Neural progenitor cell (in vitro differentiated cells): ENCODE results near the gene CLPTM1.

Experiments
- CTCF ChIP-seq: fragments of 200-600 bp; sonication (generic); IDR thresholded peaks from 2 replicates; pipeline ENCODE4 v1.5.1; 2017; ENCODE audit warnings: antibody characterized with exemption, mild to moderate bottlenecking
- EZH2 ChIP-seq: fragments of 200-600 bp; sonication (generic); IDR thresholded peaks from 2 replicates; pipeline ENCODE4 v1.6.1; 2017; ENCODE audit warnings: antibody characterized with exemption, mild to moderate bottlenecking, moderate library complexity

GRCh38 chr19:44927746-44928145 is 27.4 kb upstream of the CLPTM1 start:
- no peak for TF ChIP-seq CTCF
- no peak for TF ChIP-seq EZH2
